ENCODE results near the gene COX4I1.

The COX4I1 gene

DNA sequence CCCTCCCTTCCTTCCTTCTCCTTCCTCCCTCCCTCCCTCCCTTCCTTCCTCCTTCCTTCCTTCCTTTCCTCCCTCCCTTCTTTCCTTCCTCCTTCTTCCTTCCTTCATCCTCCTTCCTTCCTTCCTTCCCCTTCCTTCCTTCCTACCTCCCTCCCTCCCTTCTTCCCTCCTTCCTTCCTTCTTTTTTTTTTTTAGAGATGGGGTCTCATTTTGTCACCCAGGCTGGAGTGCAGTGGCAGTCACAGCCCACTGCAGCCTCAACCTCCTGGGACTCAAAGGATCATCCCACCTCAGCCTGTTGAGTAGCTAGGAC lies 44.6 kb downstream of the COX4I1 start:
- no peak for DNase-seq

DNA sequence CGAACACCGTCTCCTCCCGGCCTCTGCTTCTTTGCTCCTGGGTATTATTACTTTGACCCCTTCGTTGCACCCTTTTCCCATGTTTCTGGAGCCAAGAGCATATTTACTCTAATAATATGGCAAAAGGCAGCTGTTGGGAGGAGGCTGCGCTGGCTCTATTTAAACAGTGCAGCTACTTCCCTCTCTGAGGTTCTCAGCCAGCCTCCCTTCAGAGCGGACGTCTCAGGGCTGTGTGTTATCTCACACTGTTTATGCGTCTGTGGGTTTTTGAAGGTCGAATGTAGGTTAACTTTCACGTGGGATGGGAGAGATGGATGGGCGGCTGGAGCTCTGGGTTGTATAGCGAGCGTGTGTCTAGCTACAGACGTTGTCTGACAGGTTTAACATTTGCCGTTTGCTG lies 45.3 kb downstream of the COX4I1 start:
- no peak for DNase-seq

DNA sequence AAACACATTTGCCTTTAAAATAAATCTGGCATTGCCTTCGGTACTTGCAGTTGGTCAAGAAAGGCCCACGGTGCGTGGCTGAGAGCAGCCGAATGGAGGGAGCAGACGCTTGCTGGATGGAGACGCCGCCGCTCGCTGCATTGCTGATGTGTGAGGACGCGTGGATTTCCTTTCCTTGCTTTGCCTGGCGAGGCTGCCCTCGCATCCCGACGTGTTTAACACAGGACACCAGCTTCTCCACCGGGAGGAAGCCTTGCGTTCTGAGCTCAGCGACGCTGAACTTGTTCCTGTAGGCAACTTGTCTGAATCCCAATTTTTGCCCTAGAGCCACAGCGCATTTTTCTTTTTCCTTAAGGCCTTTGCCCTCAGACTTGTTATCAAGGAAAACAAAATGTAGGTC lies 45.8 kb downstream of the COX4I1 start:
- no peak for DNase-seq

DNA sequence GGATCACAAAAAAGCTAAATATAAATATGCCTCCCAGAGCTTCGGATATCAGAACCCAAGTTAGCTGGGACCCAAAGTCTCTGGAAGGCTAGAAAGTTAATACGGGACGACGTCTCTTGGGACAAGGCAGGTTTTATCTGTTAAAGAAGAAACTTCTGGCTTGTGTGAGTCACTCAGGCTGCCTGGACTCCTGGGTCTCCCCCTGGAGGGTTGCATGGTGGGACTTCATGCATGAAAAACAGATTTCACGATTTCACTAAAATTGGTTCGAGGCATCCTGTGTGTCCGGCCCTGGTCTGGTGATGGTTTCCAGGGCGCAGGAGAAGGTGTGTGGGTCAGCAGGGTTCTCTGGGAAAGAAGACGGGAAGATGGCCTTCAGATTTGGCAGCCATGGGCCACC lies 47.0 kb downstream of the COX4I1 start:
- DNase-seq: no peak

DNA sequence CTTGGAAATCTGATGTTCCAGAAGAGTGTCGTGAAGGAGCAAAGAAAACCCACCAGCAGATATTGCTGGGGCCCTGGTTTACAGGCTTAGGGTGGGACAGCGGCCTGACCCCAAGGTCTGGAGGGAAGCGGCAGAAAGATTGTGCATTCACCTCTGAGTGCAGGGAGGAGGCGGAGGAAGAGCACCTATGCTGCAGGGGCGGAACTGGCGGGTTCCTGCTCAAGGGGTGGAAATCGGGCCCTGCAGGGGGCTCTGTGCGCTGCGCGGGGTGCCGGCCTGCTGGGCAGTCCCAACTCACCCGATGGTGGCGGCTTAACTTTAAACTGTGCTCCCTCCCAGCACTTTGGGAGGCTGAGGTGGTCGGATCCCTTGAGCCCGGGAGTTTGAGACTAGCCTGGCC lies 47.5 kb downstream of the COX4I1 start:
- no peak for DNase-seq

DNA sequence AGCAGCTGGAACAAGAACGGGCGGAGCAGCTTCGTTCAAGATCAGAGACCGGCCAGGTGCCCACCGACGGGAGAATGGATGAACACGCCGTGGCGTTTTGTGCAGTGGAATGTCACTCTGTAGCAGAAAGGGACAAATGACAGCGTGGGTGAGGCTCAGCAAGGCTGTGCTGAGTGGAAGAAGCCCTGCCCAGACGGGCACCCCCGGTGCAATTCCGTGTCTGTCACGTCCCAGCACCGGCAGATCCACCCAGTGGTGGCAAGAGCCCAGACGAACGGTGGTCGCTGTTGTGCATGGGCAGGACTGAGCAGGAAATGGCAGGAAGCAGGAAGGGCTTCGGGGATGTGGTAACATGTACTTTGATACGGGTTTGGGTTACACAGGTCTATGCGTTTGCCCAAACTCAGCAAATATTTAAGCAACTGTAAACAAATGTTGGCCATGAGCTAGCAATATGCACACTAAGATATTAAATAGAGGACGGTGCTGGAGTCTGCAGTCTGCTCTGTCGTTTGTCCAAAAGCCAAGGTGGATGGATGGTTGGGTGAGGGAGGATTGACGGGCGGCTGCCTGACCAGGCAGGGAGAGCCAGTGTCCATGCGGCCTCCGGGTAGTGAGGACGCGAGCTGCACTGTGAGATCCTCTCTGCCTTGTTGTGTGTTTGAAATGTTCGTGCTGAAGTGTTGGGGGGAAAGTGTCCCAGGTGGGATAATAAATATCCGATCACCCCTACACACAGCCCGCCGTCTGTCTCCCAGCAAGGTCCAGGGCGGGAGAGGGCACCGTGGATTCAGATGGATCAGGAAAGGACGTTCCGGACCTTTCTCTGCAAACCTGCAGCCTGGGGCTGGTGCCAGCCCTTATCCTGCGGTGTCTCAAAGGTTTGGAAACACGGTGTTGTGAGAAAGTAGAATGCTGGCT lies 48.4 kb downstream of the COX4I1 start:
- no peak for DNase-seq

DNA sequence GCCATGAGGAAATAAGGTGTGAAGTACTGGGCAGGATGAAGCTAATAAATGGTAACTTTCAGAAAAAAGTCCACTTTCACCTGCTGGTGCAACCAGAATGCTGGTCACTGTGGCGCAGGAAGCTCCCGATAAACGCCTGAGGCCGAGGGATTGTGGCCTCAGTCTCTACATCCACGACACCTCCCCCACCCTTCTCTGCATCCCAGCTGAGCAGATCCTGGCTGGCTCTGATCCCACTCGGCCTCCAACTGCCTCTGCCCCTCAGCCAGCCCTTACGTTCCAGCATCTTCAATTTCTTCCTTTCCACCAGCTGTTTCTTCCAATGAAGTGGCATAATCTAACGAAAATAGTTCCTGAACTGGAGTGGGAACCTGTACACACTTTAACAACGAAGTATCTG lies 49.5 kb downstream of the COX4I1 start:
- no peak for DNase-seq

DNA sequence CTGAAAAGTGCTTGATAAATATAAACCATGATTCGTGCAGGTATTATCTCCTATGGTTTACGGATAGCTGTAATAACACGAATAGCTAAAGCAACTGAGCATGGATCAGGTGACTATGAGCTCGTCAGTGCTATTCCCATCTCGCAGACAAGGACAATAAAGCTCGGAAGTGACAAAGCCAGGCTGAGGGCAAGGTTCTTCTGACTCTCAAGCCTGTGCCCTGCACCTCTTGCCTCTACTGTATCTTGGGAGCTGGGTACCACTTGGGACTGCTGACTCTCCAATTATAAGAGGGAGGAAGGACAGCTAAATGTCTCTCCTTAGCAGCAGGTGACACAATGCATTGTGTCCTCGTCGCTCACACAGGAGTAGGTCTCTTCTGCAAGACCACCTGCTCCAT lies 49.9 kb downstream of the COX4I1 start:
- DNase-seq: no peak

DNA sequence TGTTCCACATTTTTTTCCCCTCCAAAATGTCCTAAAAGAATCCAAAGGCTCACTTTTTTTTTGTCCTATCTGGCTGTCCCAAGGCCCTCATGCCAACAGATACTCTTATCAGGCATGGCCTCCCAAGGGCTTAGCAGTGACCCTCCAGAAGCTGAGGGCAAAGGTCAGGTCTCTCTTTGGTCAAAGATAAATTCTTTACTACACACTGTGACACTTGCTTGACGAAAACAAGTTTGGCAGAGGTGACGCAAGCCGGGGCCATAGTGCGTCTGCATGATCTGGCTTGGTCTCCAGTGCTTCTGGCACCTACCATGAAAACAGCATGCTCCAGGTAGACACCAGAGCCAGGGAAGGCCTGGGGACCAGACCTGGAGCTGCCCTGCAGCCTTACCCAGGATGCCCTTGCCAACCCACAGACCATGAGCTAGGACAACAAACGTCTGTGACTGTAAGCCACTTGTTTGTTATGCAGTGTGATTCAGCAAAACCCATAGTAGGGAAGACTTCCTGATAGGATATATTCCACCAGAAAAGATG lies 50.9 kb downstream of the COX4I1 start:
- DNase-seq: no peak

DNA sequence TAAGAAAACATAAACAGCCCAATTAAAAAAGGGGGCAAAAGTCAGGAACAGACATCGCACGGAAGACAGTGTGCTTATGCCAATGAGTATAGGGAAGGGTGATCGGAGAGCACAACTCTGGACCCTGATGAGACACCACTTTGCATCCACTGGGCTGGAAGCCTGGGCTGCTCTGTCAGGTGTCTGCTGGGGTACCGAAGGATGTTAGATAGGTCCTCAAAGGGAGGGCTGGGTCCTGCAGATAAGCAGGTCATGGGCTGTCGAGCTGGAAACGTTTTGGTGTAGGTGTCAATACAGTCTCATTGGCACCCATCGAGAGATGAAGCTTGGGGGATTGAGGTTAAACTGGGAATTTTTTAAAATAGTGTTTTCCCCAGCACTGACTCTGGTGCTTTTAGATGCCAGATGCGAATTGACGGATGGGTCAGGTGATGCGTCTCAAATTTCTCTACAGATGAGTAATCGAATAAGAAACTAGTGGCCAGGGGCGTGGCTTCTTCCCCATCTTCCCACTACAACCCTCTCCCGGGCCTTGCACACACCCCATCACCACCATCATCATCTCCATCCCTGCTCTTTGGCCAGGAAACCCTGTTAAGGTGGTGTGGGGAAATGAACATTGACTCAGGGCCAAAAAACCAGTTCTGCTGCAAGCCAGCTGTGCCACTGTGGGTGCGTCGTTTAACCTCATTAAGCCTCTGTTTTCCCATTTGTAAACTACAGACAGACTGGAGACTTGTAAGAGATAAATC lies 51.7 kb downstream of the COX4I1 start:
- no peak for DNase-seq

DNA sequence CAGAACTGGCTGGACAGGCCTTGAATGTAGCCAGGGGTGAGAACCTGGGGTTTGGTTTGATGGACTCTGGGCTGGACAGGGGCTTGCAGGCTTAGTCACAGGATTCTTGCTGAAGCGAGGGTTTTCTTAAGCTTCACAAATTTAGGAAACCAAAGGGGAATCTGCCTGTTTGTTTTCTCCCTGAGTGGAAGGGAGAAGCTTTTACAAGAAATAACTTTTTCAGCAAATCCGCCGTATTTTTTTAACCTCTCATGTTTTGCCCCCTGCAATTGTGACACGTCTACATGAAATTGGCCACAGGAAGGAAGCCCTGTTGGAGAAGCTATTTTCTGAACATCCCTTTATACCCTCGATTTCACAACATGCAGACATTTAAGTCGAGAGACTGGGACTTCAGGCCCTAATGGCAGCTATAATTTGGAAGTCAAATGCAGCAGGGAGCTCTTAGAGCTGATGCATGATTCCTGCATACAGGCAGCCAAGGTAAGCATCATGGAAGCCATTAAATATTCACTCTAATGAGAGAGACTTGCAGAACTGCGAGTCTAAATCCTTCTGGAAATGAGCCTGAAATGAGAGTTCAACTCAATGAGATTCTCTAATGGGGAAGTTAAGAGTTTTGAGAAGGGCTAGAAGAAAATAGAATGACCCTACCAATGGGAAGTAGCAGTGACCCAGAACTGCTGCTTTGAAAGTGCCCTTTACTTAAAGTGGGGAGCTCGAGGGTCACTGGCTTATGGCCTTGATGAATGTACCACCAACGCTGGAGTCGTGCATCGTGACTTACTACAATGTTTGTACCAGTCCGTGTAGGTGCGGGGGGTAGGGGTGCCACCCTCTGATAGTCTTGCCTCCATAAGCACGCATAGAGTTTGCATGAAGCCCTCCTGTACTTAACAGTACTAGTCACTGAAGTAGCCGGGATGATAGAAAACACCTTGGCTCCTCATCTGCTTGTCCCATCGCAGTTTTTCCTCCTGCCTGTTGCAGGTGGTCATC lies 54.4 kb downstream of the COX4I1 start:
- DNase-seq: no peak

DNA sequence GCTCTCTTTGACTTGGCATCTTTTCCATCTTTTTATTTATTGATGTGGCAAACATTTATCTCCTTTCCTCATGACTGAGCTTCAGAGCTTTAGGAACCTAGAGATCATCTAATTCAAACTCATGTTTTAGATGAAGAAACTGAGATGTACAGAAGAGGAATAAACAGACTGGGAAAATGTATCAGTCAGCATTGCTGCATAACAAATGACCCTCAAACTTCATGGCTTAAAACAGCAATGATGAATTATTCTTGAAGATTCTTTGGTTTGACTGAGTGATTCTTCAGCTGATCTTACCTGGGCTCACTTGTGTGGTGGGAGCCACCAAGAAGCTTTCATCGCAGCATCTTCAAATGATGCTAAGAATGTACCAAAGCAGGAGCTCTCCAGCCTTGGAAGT lies 55.4 kb downstream of the COX4I1 start:
- no peak for DNase-seq

DNA sequence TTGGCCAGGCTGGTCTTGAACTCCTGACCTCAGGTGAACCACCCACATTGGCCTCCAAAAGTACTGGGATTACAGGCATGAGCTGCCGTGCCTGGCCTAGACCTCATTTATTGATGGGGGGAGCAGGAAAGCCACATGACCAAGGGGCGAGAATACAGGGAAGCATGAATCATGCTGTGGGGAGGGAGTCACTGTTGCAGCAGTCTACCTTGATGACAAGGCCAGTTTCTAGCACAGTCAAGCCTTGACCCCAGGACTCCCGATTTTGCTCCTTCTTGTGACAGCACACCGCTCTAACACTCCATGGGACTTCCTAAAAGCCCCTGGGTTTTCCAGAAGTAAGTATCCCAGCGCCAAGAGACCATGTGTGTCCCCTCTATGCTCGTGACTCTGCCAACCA lies 56.6 kb downstream of the COX4I1 start:
- DNase-seq: no peak

DNA sequence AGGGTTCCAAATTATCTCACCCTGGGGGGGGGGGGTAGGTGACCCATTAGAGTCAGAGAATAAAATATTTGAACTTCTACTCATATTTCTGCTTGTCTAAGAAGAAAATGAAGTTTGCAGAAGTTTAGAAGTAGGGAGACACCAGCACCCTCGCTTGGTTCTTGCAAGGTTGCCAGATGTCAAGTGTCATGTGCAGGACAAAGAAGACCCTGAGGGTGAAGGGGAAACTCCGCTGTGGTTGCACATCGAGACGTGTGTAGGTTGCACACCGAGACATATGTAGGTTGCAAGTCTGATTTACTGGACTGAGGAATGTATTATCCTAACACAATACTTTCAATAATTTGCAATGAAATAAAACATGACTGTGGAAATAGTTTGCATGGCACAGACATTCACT lies 57.1 kb downstream of the COX4I1 start:
- no peak for DNase-seq
